IPS-20b (cell line): ENCODE data around the gene CDH18.

ENCODE experiments used
- H3K27ac ChIP-seq: one replicate; pipeline ENCODE4 v1.5.1; 2013; ENCODE audit warnings: low read length
- H3K27me3 ChIP-seq: 2 replicates; pipeline ENCODE4 v1.6.1; 2013; ENCODE audit warnings: mild to moderate bottlenecking, low read length, inconsistent platforms; ENCODE audit not compliant: insufficient read depth
- H3K36me3 ChIP-seq: 2 replicates; pipeline ENCODE4 v1.6.1; 2013; ENCODE audit warnings: low read depth, mild to moderate bottlenecking, inconsistent platforms, low read length, moderate library complexity; ENCODE audit not compliant: insufficient read depth
- H3K4me1 ChIP-seq: 2 replicates; pipeline ENCODE4 v1.6.1; 2013; ENCODE audit warnings: mild to moderate bottlenecking, control low read depth, inconsistent platforms, low read length, moderate library complexity; ENCODE audit not compliant: insufficient read depth
- H3K4me3 ChIP-seq: 2 replicates; pipeline ENCODE4 v1.5.1; 2013; ENCODE audit warnings: mild to moderate bottlenecking, low read length, inconsistent platforms
- H3K9ac ChIP-seq: 2 replicates; pipeline ENCODE4 v1.6.1; 2013; ENCODE audit warnings: low read depth, mild to moderate bottlenecking, inconsistent platforms, low read length, moderate library complexity
- H3K9me3 ChIP-seq: 2 replicates; pipeline ENCODE4 v1.6.1; 2013; ENCODE audit warnings: mild to moderate bottlenecking, low read depth, low read length, inconsistent platforms; ENCODE audit not compliant: insufficient read depth

CDH18 gene

GRCh38 chr5:19771174-19771835 is 216.7 kb downstream of the CDH18 start:
- Histone ChIP-seq H3K9me3 (no peaks in the 10 kb centered on the region), H3K27ac (peak overlapping the region; percentile 51), H3K4me1 (peaks cover 45% of the 10 kb centered on the region; the same call in 1 of the 2 replicates), H3K9ac (no peak overlapping the region), H3K27me3 (no peaks in the 10 kb centered on the region), H3K4me3 (no peak overlapping the region), H3K36me3 (no peaks in the 10 kb centered on the region)

- no peaks in the 10 kb centered on the region for H3K36me3 ChIP-seq
- H3K27ac ChIP-seq: peak overlapping the region; percentile 51
- H3K9ac ChIP-seq: peak overlapping the region; percentile 15; the same call in 1 of the 2 replicates
- H3K4me1 ChIP-seq: peaks cover 48% of the 10 kb centered on the region; the same call in 1 of the 2 replicates
- H3K9me3 ChIP-seq: no peaks in the 10 kb centered on the region
- no peaks in the 10 kb centered on the region for H3K27me3 ChIP-seq
- no peak overlapping the region for H3K4me3 ChIP-seq
Measured at GRCh38 chr5:19770396-19770795, 217.6 kb downstream of the CDH18 start.

GRCh38 chr5:19767987-19768386 is 220.0 kb downstream of the CDH18 start:
- H3K4me3 ChIP-seq: peak overlapping the region; percentile 21; the same call in 1 of the 2 replicates
- H3K9ac ChIP-seq: no peak overlapping the region
- H3K27ac ChIP-seq: no peak overlapping the region
- peaks cover 50% of the 10 kb centered on the region; the same call in 1 of the 2 replicates for H3K4me1 ChIP-seq
- no peaks in the 10 kb centered on the region for H3K9me3 ChIP-seq
- H3K27me3 ChIP-seq: no peaks in the 10 kb centered on the region
- no peaks in the 10 kb centered on the region for H3K36me3 ChIP-seq

GRCh38 chr5:19753579-19753978 is 234.4 kb downstream of the CDH18 start:
- Histone ChIP-seq H3K4me3 (no peak overlapping the region), H3K9ac (no peak overlapping the region), H3K27ac (no peak overlapping the region), H3K9me3 (0 out of 2 replicates have a peak, but pooled peaks cover 5% of the 10 kb centered on the region), H3K27me3 (no peaks in the 10 kb centered on the region), H3K4me1 (no peaks in the 10 kb centered on the region), H3K36me3 (no peaks in the 10 kb centered on the region)

GRCh38 chr5:19751326-19751725 is 236.7 kb downstream of the CDH18 start:
- Histone ChIP-seq H3K36me3 (no peaks in the 10 kb centered on the region), H3K9ac (no peak overlapping the region), H3K4me1 (no peaks in the 10 kb centered on the region), H3K27ac (no peak overlapping the region), H3K9me3 (0 out of 2 replicates have a peak, but pooled peaks cover 5% of the 10 kb centered on the region), H3K4me3 (no peak overlapping the region), H3K27me3 (no peaks in the 10 kb centered on the region)

- Histone ChIP-seq H3K36me3 (no peaks in the 10 kb centered on the region), H3K4me3 (no peak overlapping the region), H3K27me3 (no peaks in the 10 kb centered on the region), H3K27ac (no peak overlapping the region), H3K9ac (no peak overlapping the region), H3K9me3 (no peaks in the 10 kb centered on the region), H3K4me1 (peaks cover 3% of the 10 kb centered on the region; the same call in 1 of the 2 replicates)
Measured at GRCh38 chr5:19745247-19745646, 242.8 kb downstream of the CDH18 start.

- no peaks in the 10 kb centered on the region for H3K4me1 ChIP-seq
- H3K9me3 ChIP-seq: no peaks in the 10 kb centered on the region
- H3K4me3 ChIP-seq: no peak overlapping the region
- H3K27ac ChIP-seq: no peak overlapping the region
- H3K36me3 ChIP-seq: no peaks in the 10 kb centered on the region
- H3K9ac ChIP-seq: no peak overlapping the region
- no peaks in the 10 kb centered on the region for H3K27me3 ChIP-seq
Measured at GRCh38 chr5:19739671-19740070, 248.3 kb downstream of the CDH18 start.

- no peaks in the 10 kb centered on the region; the same call in 1 of the 2 replicates for H3K4me1 ChIP-seq
- H3K36me3 ChIP-seq: no peaks in the 10 kb centered on the region
- H3K9me3 ChIP-seq: peaks cover 9% of the 10 kb centered on the region; the same call in 1 of the 2 replicates
- no peaks in the 10 kb centered on the region for H3K27me3 ChIP-seq
- H3K27ac ChIP-seq: no peak overlapping the region
- H3K4me3 ChIP-seq: no peak overlapping the region
- H3K9ac ChIP-seq: no peak overlapping the region
Measured at GRCh38 chr5:19734776-19735175, 253.2 kb downstream of the CDH18 start.

GRCh38 chr5:19733612-19734495 is 254.1 kb downstream of the CDH18 start:
- Histone ChIP-seq H3K27me3 (no peaks in the 10 kb centered on the region), H3K36me3 (no peaks in the 10 kb centered on the region), H3K9me3 (peaks cover 9% of the 10 kb centered on the region; the same call in 1 of the 2 replicates), H3K27ac (no peak overlapping the region), H3K9ac (no peak overlapping the region), H3K4me1 (no peaks in the 10 kb centered on the region; the same call in 1 of the 2 replicates), H3K4me3 (no peak overlapping the region)

- peaks cover 7% of the 10 kb centered on the region; the same call in 1 of the 2 replicates for H3K4me1 ChIP-seq
- H3K4me3 ChIP-seq: no peak overlapping the region
- no peak overlapping the region for H3K27ac ChIP-seq
- H3K36me3 ChIP-seq: no peaks in the 10 kb centered on the region
- peaks cover 6% of the 10 kb centered on the region; the same call in 1 of the 2 replicates for H3K9me3 ChIP-seq
- H3K9ac ChIP-seq: no peak overlapping the region
- no peaks in the 10 kb centered on the region for H3K27me3 ChIP-seq
Measured at GRCh38 chr5:19728571-19728970, 259.4 kb downstream of the CDH18 start.

GRCh38 chr5:19719109-19719508 is 268.9 kb downstream of the CDH18 start:
- Histone ChIP-seq H3K4me3 (no peak overlapping the region), H3K4me1 (no peaks in the 10 kb centered on the region), H3K27ac (no peak overlapping the region), H3K9ac (no peak overlapping the region), H3K36me3 (no peaks in the 10 kb centered on the region), H3K27me3 (no peaks in the 10 kb centered on the region), H3K9me3 (no peaks in the 10 kb centered on the region)
